DMS114 treated with DMSO at 0.1 percent for 48 hours (cell line): ENCODE measurements around the gene PAK5.

ENCODE experiments used
- DNase-seq: peaks from one replicate; lab custom pipeline; 2025; ENCODE audit not compliant: unreplicated experiment; lab: John Stamatoyannopoulos, UW

Gene PAK5

GRCh38 chr20:9501473-9501872, 337.4 kb downstream of the PAK5 start:
- no peak for DNase-seq

- no peak for DNase-seq
These were observed 338.8 kb downstream of the PAK5 start for GRCh38 chr20:9500121-9500520.

- DNase-seq: no peak
These were observed 339.6 kb downstream of the PAK5 start for GRCh38 chr20:9499126-9499899.

- DNase-seq: no peak
These were observed 340.6 kb downstream of the PAK5 start for GRCh38 chr20:9498322-9498721.

- DNase-seq: no peak
These were observed 342.7 kb downstream of the PAK5 start for GRCh38 chr20:9496155-9496554.

- no peak for DNase-seq
These were observed 343.2 kb downstream of the PAK5 start for GRCh38 chr20:9495701-9496100.

GRCh38 chr20:9493803-9494202, 345.1 kb downstream of the PAK5 start:
- DNase-seq: no peak

GRCh38 chr20:9492067-9492466, 346.8 kb downstream of the PAK5 start:
- DNase-seq: no peak

- DNase-seq: no peak
These were observed 347.6 kb downstream of the PAK5 start for GRCh38 chr20:9491324-9491723.

GRCh38 chr20:9490631-9491030, 348.2 kb downstream of the PAK5 start:
- DNase-seq: no peak

- no peak for DNase-seq
These were observed 348.7 kb downstream of the PAK5 start for GRCh38 chr20:9490161-9490560.

GRCh38 chr20:9488063-9488462, 350.8 kb downstream of the PAK5 start:
- no peak for DNase-seq
